Lower leg skin (tissue), 3 donors: ENCODE measurements around the gene TRPC4AP.

Experiments
- CTCF ChIP-seq, 3 donors: fragments of 450-650 bp; IDR thresholded peaks; one replicate each; pipeline ENCODE4 v1.5.1; 2016; ENCODE audit warnings: antibody characterized with exemption in 3 of 3, mild to moderate bottlenecking in 3 of 3, moderate library complexity in 2 of 3
- POLR2A ChIP-seq, 2 donors: fragments of 450-650 bp; IDR thresholded peaks; one replicate each; pipeline ENCODE4 v1.6.1; 2016 to 2017; ENCODE audit warnings: antibody characterized with exemption in 2 of 2, mild to moderate bottlenecking in 1 of 2, moderate library complexity in 1 of 2

GRCh38 chr20:35059612-35060011, 33.0 kb downstream of the TRPC4AP start:
- TF ChIP-seq POLR2A (IDR thresholded peaks at IDR 0.05), result no peak
- TF ChIP-seq CTCF (IDR thresholded peaks at IDR 0.05), result no peak
